ENCODE results near the gene ACAP3. TPM values are rescaled to one million over a fixed set of nuclear protein-coding genes. Genes with fewer than 3 reads are reported as not detected.

The ACAP3 gene
- total RNA-seq, 4 donors from 2014 or later: 78.1 to 156 (median 110) TPM

- Histone ChIP-seq H3K27me3 (no peaks in the 10 kb centered on the region), H3K4me3 (no peak overlapping the region), H3K27ac (no peak overlapping the region), H3K4me1 (peaks cover 0 to 52% (median 28%) of the 10 kb centered on the region in 4 donors), H3K36me3 (peaks cover 0 to 35% (median 0%) of the 10 kb centered on the region in 3 donors), H3K9me3 (no peaks in the 10 kb centered on the region)
- TF ChIP-seq CTCF (IDR thresholded peaks at IDR 0.05): no peak
- TF ChIP-seq POLR2A (IDR thresholded peaks at IDR 0.05): no peak
- no peak for DNase-seq
These were observed 14.7 kb upstream of the ACAP3 start for GRCh38 chr1:1322418-1322817.

- H3K4me1 ChIP-seq: peaks cover 0 to 49% (median 28%) of the 10 kb centered on the region in 4 donors
- TF ChIP-seq CTCF (IDR thresholded peaks at IDR 0.05) (no peak), POLR2A (IDR thresholded peaks at IDR 0.05) (no peak)
- H3K27ac ChIP-seq: no peak overlapping the region
These were observed 13.7 kb upstream of the ACAP3 start for GRCh38 chr1:1321477-1321876.

DNA sequence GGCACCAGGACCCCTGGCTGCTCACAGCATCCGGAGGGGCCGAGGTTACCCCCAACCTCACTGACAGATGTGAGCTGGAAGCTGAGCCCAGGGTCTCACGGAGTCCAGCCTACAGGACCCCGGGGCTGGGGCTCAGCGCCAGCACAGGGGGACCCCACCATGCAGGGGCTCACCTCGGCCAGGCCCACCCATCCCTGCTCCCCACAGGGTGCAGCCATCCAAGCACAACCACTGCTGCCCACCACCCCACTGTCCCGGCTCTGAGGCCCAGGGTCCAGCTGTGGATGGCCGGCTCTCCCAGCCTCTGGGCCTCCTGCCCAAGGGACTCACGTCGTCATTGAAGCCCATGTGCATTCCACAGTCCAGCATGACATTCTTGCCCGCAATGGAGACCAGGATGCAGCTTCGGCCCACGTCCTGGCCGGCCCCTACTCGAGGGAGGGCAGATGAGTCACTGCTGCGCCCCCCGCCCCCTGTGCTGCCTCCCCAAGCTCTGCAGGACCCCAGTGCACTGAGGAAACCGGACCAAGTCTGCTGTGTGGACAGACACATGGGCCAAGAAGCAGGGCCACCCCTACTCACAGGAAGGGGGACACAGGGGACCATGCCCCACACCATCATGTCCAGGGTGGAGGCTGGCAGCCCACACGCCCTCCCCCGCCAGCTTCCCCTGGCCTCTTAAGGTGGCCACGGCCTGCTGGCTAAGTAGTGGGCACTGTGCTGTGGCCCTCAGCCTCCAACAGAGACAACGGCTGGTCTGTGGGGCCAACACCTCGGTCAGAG is 13.1 kb upstream of the ACAP3 start:
- Histone ChIP-seq H3K27me3 (no peaks in the 10 kb centered on the region), H3K36me3 (peaks cover 0 to 36% (median 0%) of the 10 kb centered on the region in 3 donors), H3K4me3 (no peak overlapping the region), H3K4me1 (peaks cover 0 to 42% (median 24%) of the 10 kb centered on the region in 4 donors), H3K9me3 (no peaks in the 10 kb centered on the region), H3K27ac (no peak overlapping the region)
- no peak for DNase-seq
- TF ChIP-seq POLR2A (IDR thresholded peaks at IDR 0.05): no peak
- no peak for TF ChIP-seq CTCF (IDR thresholded peaks at IDR 0.05)

More at GRCh38 chr1:1321477-1321876, 13.7 kb upstream of the ACAP3 start:
- Histone ChIP-seq H3K36me3 (peaks cover 0 to 35% (median 0%) of the 10 kb centered on the region in 3 donors), H3K4me3 (no peak overlapping the region), H3K9me3 (no peaks in the 10 kb centered on the region), H3K27me3 (no peaks in the 10 kb centered on the region)
- DNase-seq: no peak

DNA sequence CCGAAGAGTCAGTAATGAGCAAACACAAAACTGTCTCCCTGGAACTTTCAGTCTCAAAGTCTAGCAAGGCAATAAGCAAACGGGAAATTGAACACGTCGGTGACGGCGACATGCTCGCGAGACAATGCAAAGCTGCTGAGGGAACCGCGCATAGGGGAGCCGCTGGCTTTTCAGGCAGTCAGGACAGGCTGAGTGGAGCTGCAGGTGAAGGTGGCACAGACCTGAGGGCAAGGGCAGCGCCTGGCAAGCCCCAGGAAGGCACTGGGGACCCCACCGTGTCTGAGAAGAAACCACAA is 11.9 kb upstream of the ACAP3 start:
- no peak for DNase-seq
- Histone ChIP-seq H3K9me3 (no peaks in the 10 kb centered on the region), H3K4me3 (no peak overlapping the region), H3K36me3 (peaks cover 0 to 44% (median 0%) of the 10 kb centered on the region in 3 donors), H3K27ac (no peak overlapping the region), H3K4me1 (peaks cover 0 to 33% (median 15%) of the 10 kb centered on the region in 4 donors), H3K27me3 (no peaks in the 10 kb centered on the region)
- no peak for TF ChIP-seq POLR2A (IDR thresholded peaks at IDR 0.05)
- TF ChIP-seq CTCF (IDR thresholded peaks at IDR 0.05): no peak

DNA sequence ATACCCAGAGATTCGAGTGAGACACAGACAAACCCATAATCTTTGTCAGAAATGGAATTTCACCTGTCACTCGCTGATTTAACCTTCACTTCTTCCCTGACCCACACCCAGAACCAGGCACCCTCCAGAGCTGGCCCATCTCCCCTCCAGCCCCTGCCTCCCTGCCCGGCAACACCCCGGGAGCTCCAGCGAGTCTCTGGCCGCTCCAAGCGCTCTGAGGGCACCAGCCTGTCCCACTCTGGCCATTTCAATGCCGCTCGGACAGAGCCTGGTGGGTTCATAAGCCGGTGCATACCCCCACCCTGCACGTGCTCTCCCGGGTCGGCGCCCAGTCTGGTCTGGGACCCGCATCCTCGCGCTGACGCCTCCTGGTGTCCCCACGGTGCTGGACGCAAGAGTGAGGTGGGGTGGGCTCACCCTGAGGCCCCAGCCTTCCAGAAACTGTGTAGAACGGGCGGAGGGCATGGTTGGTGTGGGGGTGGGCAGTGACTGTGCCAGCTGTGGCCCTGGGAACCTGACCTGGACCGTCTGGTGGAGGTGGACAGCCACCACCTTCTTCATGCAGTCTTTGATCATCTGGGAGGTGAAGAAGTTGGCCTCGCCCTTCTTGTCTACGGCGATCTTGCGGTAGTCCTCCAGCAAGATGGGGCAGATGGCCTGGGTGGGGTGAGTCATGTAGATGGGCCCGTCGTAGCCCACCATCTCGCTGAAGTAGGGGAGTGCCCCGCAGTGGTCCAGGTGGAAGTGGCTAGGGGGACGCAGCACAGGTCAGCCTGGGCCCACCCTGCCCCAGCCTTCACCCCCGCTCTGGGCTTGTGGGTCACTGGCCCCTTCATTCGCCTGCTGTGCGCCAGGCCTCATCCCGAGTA is 11.3 kb upstream of the ACAP3 start:
- no peaks in the 10 kb centered on the region for H3K27me3 ChIP-seq
- H3K27ac ChIP-seq: peak overlapping the region in 2 of 4 donors; percentile 18 to 44
- no peak overlapping the region for H3K4me3 ChIP-seq
- H3K36me3 ChIP-seq: peaks cover 0 to 50% (median 0%) of the 10 kb centered on the region in 3 donors
- TF ChIP-seq CTCF (IDR thresholded peaks at IDR 0.05) (no peak), POLR2A (IDR thresholded peaks at IDR 0.05) (no peak)
- no peaks in the 10 kb centered on the region for H3K9me3 ChIP-seq
- peaks cover 0 to 33% (median 15%) of the 10 kb centered on the region in 4 donors for H3K4me1 ChIP-seq
- DNase-seq: no peak

Data from Peyer's patch (tissue), 4 donors.